ENCODE data around the gene GLI2. TPM values are rescaled to one million over a fixed set of nuclear protein-coding genes. Genes with fewer than 3 reads are reported as not detected.

GLI2 gene
- polyA plus RNA-seq, 3 donors, result not detected

- intact Hi-C loops (cut with micrococcal nuclease), result no loop called here
Observed at GRCh38 chr2:120761911-120762310, 26.2 kb downstream of the GLI2 start.

GRCh38 chr2:120762341-120763061 is 26.8 kb downstream of the GLI2 start:
- no peak for TF ChIP-seq CTCF (IDR thresholded peaks at IDR 0.05)
- Mint-ChIP-seq H3K36me3 (no peaks in the 10 kb centered on the region), H3K4me3 (no peak overlapping the region), H3K27ac (no peak overlapping the region), H3K27me3 (ENCODE audit: low read depth in 3 of 3) (peaks cover 0 to 4% (median 2%) of the 10 kb centered on the region in 3 donors), H3K9me3 (peaks cover 0 to 1% (median 0%) of the 10 kb centered on the region in 7 donors), H3K4me1 (no peaks in the 10 kb centered on the region)
- no peaks in the 10 kb centered on the region for H3K9me3 ChIP-seq (replicated peaks in 1 of 2; ENCODE audit: control insufficient read depth in 1 of 2, insufficient read depth in 1 of 2, low read length in 2 of 2)
- WGBS (ENCODE audit: insufficient coverage), result 88% methylated on average over 12 of the region's 15 CpGs
- H3K27ac ChIP-seq (ENCODE audit: low read depth in 1 of 2, low read length in 2 of 2), result no peak overlapping the region
- no peak overlapping the region for H2AFZ ChIP-seq (ENCODE audit: insufficient read depth, low read depth, low read length, poor library complexity, severe bottlenecking)
- no peaks in the 10 kb centered on the region for H4K20me1 ChIP-seq (ENCODE audit: insufficient read depth, low read length)
- no peaks in the 10 kb centered on the region for H3K27me3 ChIP-seq (ENCODE audit: control insufficient read depth in 2 of 2, insufficient read depth in 2 of 2, low read length in 2 of 2)
- H3K4me2 ChIP-seq (replicated peaks; ENCODE audit: extremely low read depth, low read length, poor library complexity, severe bottlenecking), result no peak overlapping the region
- no peak overlapping the region for H3K9ac ChIP-seq (ENCODE audit: insufficient read depth, low read length, poor library complexity, severe bottlenecking)
- no peak overlapping the region for H3K4me3 ChIP-seq (replicated peaks in 1 of 3; ENCODE audit: low read depth in 2 of 3, low read length in 3 of 3)
- intact Hi-C loops (cut with micrococcal nuclease), result no loop called here
- H3K79me2 ChIP-seq (ENCODE audit: insufficient read depth, low read length), result no peaks in the 10 kb centered on the region
- H3K36me3 ChIP-seq (replicated peaks in 1 of 2; ENCODE audit: control insufficient read depth in 1 of 2, insufficient read depth in 2 of 2, low read length in 2 of 2), result no peaks in the 10 kb centered on the region
- DNase-seq, result no peak
- H3K4me1 ChIP-seq (ENCODE audit: control insufficient read depth in 1 of 2, insufficient read depth in 2 of 2, low read length in 2 of 2), result no peaks in the 10 kb centered on the region

More at GRCh38 chr2:120761911-120762310, 26.2 kb downstream of the GLI2 start:
- Histone ChIP-seq H3K9ac (ENCODE audit: insufficient read depth, low read length, poor library complexity, severe bottlenecking) (no peak overlapping the region), H3K27me3 (ENCODE audit: control insufficient read depth in 2 of 2, insufficient read depth in 2 of 2, low read length in 2 of 2) (no peaks in the 10 kb centered on the region), H3K9me3 (replicated peaks in 1 of 2; ENCODE audit: control insufficient read depth in 1 of 2, insufficient read depth in 1 of 2, low read length in 2 of 2) (no peaks in the 10 kb centered on the region), H3K79me2 (ENCODE audit: insufficient read depth, low read length) (no peaks in the 10 kb centered on the region), H3K4me2 (replicated peaks; ENCODE audit: extremely low read depth, low read length, poor library complexity, severe bottlenecking) (no peak overlapping the region), H3K4me3 (replicated peaks in 1 of 3; ENCODE audit: low read depth in 2 of 3, low read length in 3 of 3) (no peak overlapping the region), H3K27ac (ENCODE audit: low read depth in 1 of 2, low read length in 2 of 2) (no peak overlapping the region), H4K20me1 (ENCODE audit: insufficient read depth, low read length) (no peaks in the 10 kb centered on the region), H2AFZ (ENCODE audit: insufficient read depth, low read depth, low read length, poor library complexity, severe bottlenecking) (no peak overlapping the region), H3K4me1 (ENCODE audit: control insufficient read depth in 1 of 2, insufficient read depth in 2 of 2, low read length in 2 of 2) (no peaks in the 10 kb centered on the region), H3K36me3 (replicated peaks in 1 of 2; ENCODE audit: control insufficient read depth in 1 of 2, insufficient read depth in 2 of 2, low read length in 2 of 2) (no peaks in the 10 kb centered on the region)
- Mint-ChIP-seq H3K4me1 (no peaks in the 10 kb centered on the region), H3K36me3 (no peaks in the 10 kb centered on the region), H3K27me3 (ENCODE audit: low read depth in 3 of 3) (peaks cover 0 to 7% (median 4%) of the 10 kb centered on the region in 3 donors), H3K9me3 (peaks cover 0 to 4% (median 0%) of the 10 kb centered on the region in 7 donors), H3K4me3 (no peak overlapping the region), H3K27ac (no peak overlapping the region)
- no peak for TF ChIP-seq CTCF (IDR thresholded peaks at IDR 0.05)
- 93% methylated on average over 5 of the region's 5 CpGs for WGBS (ENCODE audit: insufficient coverage)
- no peak for DNase-seq

All from CD14-positive monocyte (primary cell).